GM23338 (cell line): ENCODE data around the gene PEAR1.

Source experiments
- CREB1 ChIP-seq: fragments of 250-450 bp; sonication (Bioruptor Pico); IDR thresholded peaks from 2 replicates; pipeline ENCODE4 v1.5.0; 2020; ENCODE audit warnings: low read depth, mild to moderate bottlenecking, moderate library complexity
- CTCF ChIP-seq, 2 experiments: fragments of 200-600 bp in 1 of 2; sonication (generic) in 1 of 2; conservative IDR thresholded peaks; 2 replicates each; pipeline versions ENCODE4 v1.5.1 to v1.6.1; 2016 to 2017; ENCODE audit warnings: antibody characterized with exemption in 2 of 2, low read depth in 2 of 2, mild to moderate bottlenecking in 2 of 2, moderate library complexity in 1 of 2
- ETS1 ChIP-seq: IDR thresholded peaks from 2 replicates; pipeline ENCODE4 v1.6.1; 2016; ENCODE audit warnings: antibody characterized with exemption
- EZH2 ChIP-seq: fragments of 200-600 bp; sonication (generic); IDR thresholded peaks from one replicate; pipeline ENCODE4 v1.8.0; 2017; ENCODE audit warnings: antibody characterized with exemption, mild to moderate bottlenecking, low read depth; ENCODE audit not compliant: unreplicated experiment
- EZH2phosphoT487 ChIP-seq: fragments of 200-600 bp; sonication (generic); IDR thresholded peaks from one replicate; pipeline ENCODE4 v1.8.1; 2018; ENCODE audit warnings: antibody characterized with exemption; ENCODE audit not compliant: unreplicated experiment
- JUNB ChIP-seq: IDR thresholded peaks from one replicate; pipeline ENCODE4 v1.6.1; 2016; ENCODE audit warnings: antibody characterized with exemption; ENCODE audit not compliant: unreplicated experiment
- NANOG ChIP-seq: IDR thresholded peaks from 2 replicates; pipeline ENCODE4 v1.6.1; 2016; ENCODE audit warnings: antibody characterized with exemption, borderline replicate concordance
- POLR2AphosphoS5 ChIP-seq: IDR thresholded peaks from 2 replicates; pipeline ENCODE4 v1.6.1; 2016; ENCODE audit warnings: antibody characterized with exemption, low read depth
- REST ChIP-seq: IDR thresholded peaks from one replicate; pipeline ENCODE4 v1.6.1; 2018; ENCODE audit warnings: antibody characterized with exemption; ENCODE audit not compliant: unreplicated experiment
- STAT1 ChIP-seq: IDR thresholded peaks from one replicate; pipeline ENCODE4 v1.6.1; 2016; ENCODE audit warnings: antibody characterized with exemption; ENCODE audit not compliant: unreplicated experiment
- ZNF114 ChIP-seq: fragments of 250-450 bp; sonication (Bioruptor Pico); IDR thresholded peaks from 2 replicates; pipeline ENCODE4 v1.5.0; 2020; ENCODE audit warnings: mild to moderate bottlenecking, moderate library complexity
- ZNF331 ChIP-seq: fragments of 250-450 bp; sonication (Bioruptor Pico); IDR thresholded peaks from 2 replicates; pipeline ENCODE4 v1.5.0; 2020; ENCODE audit warnings: low read depth, mild to moderate bottlenecking, moderate library complexity
- ZNF462 ChIP-seq: fragments of 250-450 bp; sonication (Bioruptor Pico); IDR thresholded peaks from 2 replicates; pipeline ENCODE4 v1.5.0; 2020; ENCODE audit warnings: mild to moderate bottlenecking, moderate library complexity

- no peak for TF ChIP-seq CTCF (conservative IDR thresholded peaks at IDR 0.05; ENCODE audit: low read depth in 2 of 2)
- TF ChIP-seq EZH2, result no peak
- no peak for TF ChIP-seq POLR2AphosphoS5
- TF ChIP-seq EZH2phosphoT487, result no peak
- TF ChIP-seq JUNB, result no peak
- no peak for TF ChIP-seq STAT1
- TF ChIP-seq REST, result no peak
- no peak for TF ChIP-seq CREB1
- TF ChIP-seq NANOG, result no peak
- TF ChIP-seq ETS1, result no peak
- TF ChIP-seq ZNF462 (CRISPR knock-in tag), result no peak
- TF ChIP-seq ZNF114 (CRISPR knock-in tag), result no peak
- no peak for TF ChIP-seq ZNF331
Measured at GRCh38 chr1:156937883-156938282, 44.4 kb downstream of the PEAR1 start.
